ENCODE results near the gene RIPOR2. TPM values are rescaled to one million over a fixed set of nuclear protein-coding genes. Genes with fewer than 3 reads are reported as not detected.

RIPOR2 gene
- total and polyA plus RNA-seq, 10 of the 15 experiments (the other 5 are each of a cell fraction or from before 2014, with no cell fraction given) = 22.2 to 48.2 (median 34.7) TPM

DNA sequence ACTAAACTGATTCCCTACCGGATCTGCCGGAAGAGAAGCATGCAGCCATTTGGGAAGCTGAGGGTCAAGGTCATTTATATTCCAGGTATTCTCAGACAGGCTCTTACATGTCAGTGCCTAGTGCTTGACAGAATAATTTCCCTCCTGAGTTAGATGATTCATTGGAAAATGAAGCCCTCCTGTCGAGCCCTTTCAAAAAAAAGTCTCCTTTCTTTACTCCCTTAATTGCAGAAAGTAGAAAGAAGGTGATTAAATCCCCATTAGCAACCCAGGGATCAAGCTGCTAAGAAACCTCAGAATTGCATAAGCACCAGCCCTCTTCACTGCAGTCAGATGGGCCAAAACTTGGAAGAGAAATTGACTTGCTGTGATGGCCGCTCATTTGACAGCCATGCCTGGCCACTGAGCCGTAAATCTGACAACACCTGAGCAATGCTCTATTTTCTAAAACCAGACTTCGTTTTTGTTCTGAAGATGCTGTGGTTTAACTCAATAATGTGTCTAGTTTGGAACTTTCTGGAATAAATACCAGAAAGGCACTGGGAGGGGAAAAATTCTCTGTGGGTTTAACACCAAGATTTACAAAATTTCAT lies 76.1 kb downstream of the RIPOR2 start (continued):
- TF ChIP-seq TCF3 (IDR thresholded peaks at IDR 0.05; ENCODE audit: borderline replicate concordance, insufficient read depth, low read depth, low read length) (no peak), EGR1 (IDR thresholded peaks at IDR 0.05; ENCODE audit: borderline replicate concordance in 1 of 2, low read depth in 2 of 2, low read length in 2 of 2) (no peak), SP1 (IDR thresholded peaks at IDR 0.05; ENCODE audit: low read depth, low read length) (no peak), ZNF274 (IDR thresholded peaks at IDR 0.05; ENCODE audit: insufficient read depth, insufficient read length) (no peak), SMAD1 (IDR thresholded peaks at IDR 0.05; ENCODE audit: low read depth, partially characterized antibody) (no peak), TBL1XR1 (IDR thresholded peaks at IDR 0.05; ENCODE audit: low read depth, low read length) (no peak)
- TF ChIP-seq, protein P1, sequence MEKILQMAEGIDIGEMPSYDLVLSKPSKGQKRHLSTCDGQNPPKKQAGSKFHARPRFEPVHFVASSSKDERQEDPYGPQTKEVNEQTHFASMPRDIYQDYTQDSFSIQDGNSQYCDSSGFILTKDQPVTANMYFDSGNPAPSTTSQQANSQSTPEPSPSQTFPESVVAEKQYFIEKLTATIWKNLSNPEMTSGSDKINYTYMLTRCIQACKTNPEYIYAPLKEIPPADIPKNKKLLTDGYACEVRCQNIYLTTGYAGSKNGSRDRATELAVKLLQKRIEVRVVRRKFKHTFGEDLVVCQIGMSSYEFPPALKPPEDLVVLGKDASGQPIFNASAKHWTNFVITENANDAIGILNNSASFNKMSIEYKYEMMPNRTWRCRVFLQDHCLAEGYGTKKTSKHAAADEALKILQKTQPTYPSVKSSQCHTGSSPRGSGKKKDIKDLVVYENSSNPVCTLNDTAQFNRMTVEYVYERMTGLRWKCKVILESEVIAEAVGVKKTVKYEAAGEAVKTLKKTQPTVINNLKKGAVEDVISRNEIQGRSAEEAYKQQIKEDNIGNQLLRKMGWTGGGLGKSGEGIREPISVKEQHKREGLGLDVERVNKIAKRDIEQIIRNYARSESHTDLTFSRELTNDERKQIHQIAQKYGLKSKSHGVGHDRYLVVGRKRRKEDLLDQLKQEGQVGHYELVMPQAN (conservative IDR thresholded peaks at IDR 0.05) = no peak
- TF ChIP-seq, protein P2, sequence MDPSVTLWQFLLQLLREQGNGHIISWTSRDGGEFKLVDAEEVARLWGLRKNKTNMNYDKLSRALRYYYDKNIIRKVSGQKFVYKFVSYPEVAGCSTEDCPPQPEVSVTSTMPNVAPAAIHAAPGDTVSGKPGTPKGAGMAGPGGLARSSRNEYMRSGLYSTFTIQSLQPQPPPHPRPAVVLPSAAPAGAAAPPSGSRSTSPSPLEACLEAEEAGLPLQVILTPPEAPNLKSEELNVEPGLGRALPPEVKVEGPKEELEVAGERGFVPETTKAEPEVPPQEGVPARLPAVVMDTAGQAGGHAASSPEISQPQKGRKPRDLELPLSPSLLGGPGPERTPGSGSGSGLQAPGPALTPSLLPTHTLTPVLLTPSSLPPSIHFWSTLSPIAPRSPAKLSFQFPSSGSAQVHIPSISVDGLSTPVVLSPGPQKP (IDR thresholded peaks at IDR 0.05; ENCODE audit: low read depth, low read length) = no peak

DNA sequence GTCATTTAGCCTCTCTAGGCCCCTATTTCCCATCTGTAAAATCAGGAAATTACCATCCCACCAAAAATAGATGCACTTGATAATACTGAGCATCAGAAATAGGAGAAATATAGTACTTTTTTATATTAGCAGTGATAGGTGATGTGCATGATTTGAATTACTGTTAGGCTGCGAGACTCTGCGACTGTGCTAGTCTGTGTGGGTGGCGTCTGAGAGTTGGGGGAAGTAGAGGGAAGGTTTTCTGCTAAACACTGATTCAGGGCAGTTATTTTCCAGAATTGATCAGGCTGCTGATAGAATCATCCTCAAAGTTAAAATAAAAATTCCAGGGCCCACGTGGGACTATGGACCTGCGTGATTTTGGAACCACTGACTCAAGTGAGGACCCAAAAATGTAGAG lies 76.6 kb downstream of the RIPOR2 start:
- Histone ChIP-seq H3K27ac (ENCODE audit: control insufficient read depth, insufficient read depth) (no peak overlapping the region), H2AFZ (ENCODE audit: control insufficient read depth, low read depth, low read length) (no peak overlapping the region), H3K36me3 (ENCODE audit: control insufficient read depth in 2 of 2, insufficient read depth in 2 of 2, low read length in 1 of 2) (peaks cover 4 to 26% of the 10 kb centered on the region in 2 experiments), H3K27me3 (replicated peaks in 1 of 2; ENCODE audit: control insufficient read depth in 2 of 2, insufficient read depth in 2 of 2, low read length in 1 of 2) (no peaks in the 10 kb centered on the region), H3K4me1 (ENCODE audit: control insufficient read depth, insufficient read depth, low read length) (peaks cover 40% of the 10 kb centered on the region), H3K9ac (ENCODE audit: control insufficient read depth, insufficient read depth, low read length) (no peak overlapping the region), H3K9me3 (replicated peaks; ENCODE audit: control insufficient read depth, insufficient read depth, low read length) (no peaks in the 10 kb centered on the region), H3K79me2 (ENCODE audit: control insufficient read depth, insufficient read depth, low read length) (no peaks in the 10 kb centered on the region), H3K4me3 (no peak overlapping the region), H3K4me2 (ENCODE audit: control insufficient read depth, insufficient read depth) (peak overlapping the region; percentile 10; the same call in 1 of the 2 replicates), H4K20me1 (ENCODE audit: control insufficient read depth, insufficient read depth) (no peaks in the 10 kb centered on the region)
- in situ Hi-C loops (cut with MboI) (loop anchor here (5.0 kb wide), 2 partner anchors 158 to 218 kb away; no protein-coding TSS in a partner anchor), intact Hi-C loops (cut with micrococcal nuclease; ENCODE audit: unreplicated experiment) (loop anchor here (5.0 kb wide), 1 partner anchor 53 kb away; no protein-coding TSS in a partner anchor)
- ChIA-PET SMC1A (ENCODE audit: uncharacterized antibody, unreplicated experiment) (interaction anchor here (1.0 to 10.7 kb wide), 5 partner anchors 8 to 158 kb away, joined by 3 to 243 read pairs (median 54); partner anchors contain the start of gene RIPOR2), RAD21 (ENCODE audit: unreplicated experiment) (interaction anchor here (1.1 to 9.3 kb wide), 5 partner anchors 75 to 159 kb away, joined by 3 to 160 read pairs (median 5); no protein-coding TSS in a partner anchor), POLR2A (interaction anchor here (1.4 kb wide), 1 partner anchor 159 kb away, joined by 3 read pairs; no protein-coding TSS in a partner anchor), CTCF (interaction anchor here (0.9 to 13.6 kb wide), 6 partner anchors 12 to 161 kb away, joined by 3 to 314 read pairs (median 60); partner anchors contain the start of gene RIPOR2)
- DNase-seq (ENCODE audit: low read depth, low spot score) (no peak), FAIRE-seq (no peak), ATAC-seq (no peak)
- TF ChIP-seq, protein P3, sequence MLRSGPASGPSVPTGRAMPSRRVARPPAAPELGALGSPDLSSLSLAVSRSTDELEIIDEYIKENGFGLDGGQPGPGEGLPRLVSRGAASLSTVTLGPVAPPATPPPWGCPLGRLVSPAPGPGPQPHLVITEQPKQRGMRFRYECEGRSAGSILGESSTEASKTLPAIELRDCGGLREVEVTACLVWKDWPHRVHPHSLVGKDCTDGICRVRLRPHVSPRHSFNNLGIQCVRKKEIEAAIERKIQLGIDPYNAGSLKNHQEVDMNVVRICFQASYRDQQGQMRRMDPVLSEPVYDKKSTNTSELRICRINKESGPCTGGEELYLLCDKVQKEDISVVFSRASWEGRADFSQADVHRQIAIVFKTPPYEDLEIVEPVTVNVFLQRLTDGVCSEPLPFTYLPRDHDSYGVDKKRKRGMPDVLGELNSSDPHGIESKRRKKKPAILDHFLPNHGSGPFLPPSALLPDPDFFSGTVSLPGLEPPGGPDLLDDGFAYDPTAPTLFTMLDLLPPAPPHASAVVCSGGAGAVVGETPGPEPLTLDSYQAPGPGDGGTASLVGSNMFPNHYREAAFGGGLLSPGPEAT (IDR thresholded peaks at IDR 0.05; ENCODE audit: low read depth) = no peak
- no peak for TF ChIP-seq MTA2 (IDR thresholded peaks at IDR 0.05; ENCODE audit: low read depth)
- no peak for TF ChIP-seq SMAD1 (IDR thresholded peaks at IDR 0.05; ENCODE audit: low read depth, partially characterized antibody)
- TF ChIP-seq IRF4 (IDR thresholded peaks at IDR 0.05; ENCODE audit: low read depth, low read length) = no peak
- no peak for TF ChIP-seq MTA3 (IDR thresholded peaks at IDR 0.05; ENCODE audit: borderline replicate concordance, low read length)
- no peak for TF ChIP-seq KAT2A (conservative IDR thresholded peaks at IDR 0.05; ENCODE audit: control insufficient read depth, low read depth, low read length)
- no peak for TF ChIP-seq SMAD5 (IDR thresholded peaks at IDR 0.05; ENCODE audit: low read depth)
- TF ChIP-seq ESRRA (IDR thresholded peaks at IDR 0.05; ENCODE audit: low read length) = no peak
- TF ChIP-seq PML (IDR thresholded peaks at IDR 0.05; ENCODE audit: low read length) = no peak
- TF ChIP-seq CHD4 (IDR thresholded peaks at IDR 0.05) = no peak
- TF ChIP-seq CHD2 (IDR thresholded peaks at IDR 0.05; ENCODE audit: borderline replicate concordance, low read depth, low read length) = no peak
- 87% methylated on average over 5 of the region's 5 CpGs for WGBS (ENCODE audit: insufficient coverage, insufficient replicate concordance, low lambda C conversion rate, missing lambda C conversion rate)
- no TSS peak for BruUV-seq (replicated peaks)
